B cell (primary cell): ENCODE data around the gene UTS2. TPM values are rescaled to one million over a fixed set of nuclear protein-coding genes. Genes with fewer than 3 reads are reported as not detected.

ENCODE experiments used
- ATAC-seq: fragments of 200-7000 bp; cut with Tn5 transposase; one replicate; pipeline ENCODE4 v1.10.0; 2021; ENCODE audit warnings: low read depth, mild to moderate bottlenecking, moderate number of reproducible peaks, moderate library complexity
- CTCF ChIA-PET: fragments of 350-600 bp; sonication (Branson Sonifier 250); formaldehyde crosslinking; loops from one replicate; lab custom pipeline; 2021; ENCODE audit warnings: antibody characterized with exemption, inconsistent platforms; lab: Charles Lee
- POLR2A ChIA-PET: fragments of 350-600 bp; sonication (Branson Sonifier 250); formaldehyde crosslinking; loops from one replicate; lab custom pipeline; 2021; ENCODE audit warnings: antibody characterized with exemption; lab: Charles Lee
- DNase-seq: peaks from one replicate; pipeline ENCODE4 v3.0.0; 2013
- H2AFZ ChIP-seq: 2 replicates; pipeline ENCODE4 v1.6.1; 2012; ENCODE audit warnings: mild to moderate bottlenecking, low read depth, low read length; ENCODE audit not compliant: insufficient read depth, poor library complexity, severe bottlenecking
- H3K27ac ChIP-seq, 2 donors: 1 replicate in 1 of 2; 2 replicates in 1 of 2; pipeline ENCODE4 v1.5.1; 2012 to 2013; ENCODE audit warnings: low read length in 2 of 2, mild to moderate bottlenecking in 2 of 2, moderate library complexity in 1 of 2
- H3K27me3 ChIP-seq, 4 experiments: fragments of 200-600 bp in 1 of 4; sonication (generic) in 1 of 4; replicated peaks in 1 of 4; 1 replicate in 2 of 4; 2 replicates in 2 of 4; pipeline versions ENCODE4 v1.6.1 to v1.7.0; 2013 to 2016; ENCODE audit warnings: low read length in 3 of 4, mild to moderate bottlenecking in 2 of 4, mixed read lengths in 1 of 4, moderate library complexity in 1 of 4; ENCODE audit not compliant: insufficient read depth in 4 of 4, control insufficient read depth in 3 of 4; ENCODE audit errors: control extremely low read depth in 1 of 4
- H3K36me3 ChIP-seq, 2 experiments: replicated peaks in 1 of 2; 1 replicate in 1 of 2; 2 replicates in 1 of 2; pipeline versions ENCODE4 v1.6.1 to v1.7.1; 2013; ENCODE audit warnings: low read length in 1 of 2; ENCODE audit not compliant: insufficient read depth in 2 of 2, control insufficient read depth in 1 of 2; ENCODE audit errors: control extremely low read depth in 1 of 2, extremely low read depth in 1 of 2
- H3K4me1 ChIP-seq, 2 donors: fragments of 200-600 bp in 1 of 2; sonication (generic) in 1 of 2; 1 replicate in 1 of 2; 2 replicates in 1 of 2; pipeline versions ENCODE4 v1.5.1 to v1.6.1; 2013 to 2017; ENCODE audit warnings: low read length in 2 of 2; ENCODE audit not compliant: control insufficient read depth in 2 of 2, insufficient read depth in 2 of 2
- H3K4me2 ChIP-seq: replicated peaks from 2 replicates; pipeline ENCODE3; 2012; ENCODE audit warnings: mild to moderate bottlenecking, low read depth, low read length; ENCODE audit not compliant: poor library complexity, severe bottlenecking
- H3K4me3 ChIP-seq, 5 experiments: fragments of 200-600 bp in 1 of 5; sonication (generic) in 1 of 5; 1 replicate in 3 of 5; 2 replicates in 2 of 5; pipeline versions ENCODE4 v1.5.1 to v1.7.0; 2011 to 2016; ENCODE audit warnings: low read length in 4 of 5, mild to moderate bottlenecking in 4 of 5, low read depth in 2 of 5, control low read depth in 1 of 5, moderate library complexity in 1 of 5; ENCODE audit not compliant: insufficient read depth in 1 of 5; ENCODE audit errors: control extremely low read depth in 1 of 5, extremely low read depth in 1 of 5
- H3K79me2 ChIP-seq: fragments of 200-600 bp; sonication (generic); one replicate; pipeline ENCODE4 v1.6.0; 2016; ENCODE audit warnings: low read length; ENCODE audit not compliant: control insufficient read depth, insufficient read depth
- H3K9ac ChIP-seq: fragments of 200-600 bp; sonication (generic); 2 replicates; pipeline ENCODE4 v1.6.1; 2017; ENCODE audit warnings: mild to moderate bottlenecking, low read length, moderate library complexity
- H3K9me3 ChIP-seq, 3 donors: one replicate each; pipeline versions ENCODE4 v1.6.1 to v1.7.1; 2013; ENCODE audit warnings: low read length in 2 of 3; ENCODE audit not compliant: control insufficient read depth in 2 of 3, insufficient read depth in 1 of 3; ENCODE audit errors: control extremely low read depth in 1 of 3
- H4K20me1 ChIP-seq: 2 replicates; pipeline ENCODE4 v1.6.0; 2012; ENCODE audit warnings: mild to moderate bottlenecking, low read length; ENCODE audit not compliant: insufficient read depth, control insufficient read depth, poor library complexity, severe bottlenecking
- H3K27ac Mint-ChIP-seq: one replicate; pipeline ENCODE4 v1.8.0; 2021; ENCODE audit warnings: mixed read lengths
- H3K27me3 Mint-ChIP-seq: one replicate; pipeline ENCODE4 v1.8.0; 2021; ENCODE audit warnings: mixed read lengths
- H3K4me1 Mint-ChIP-seq: one replicate; pipeline ENCODE4 v1.8.0; 2021; ENCODE audit warnings: mixed read lengths
- H3K4me3 Mint-ChIP-seq: one replicate; pipeline ENCODE4 v1.8.0; 2021; ENCODE audit warnings: mixed read lengths
- H3K9me3 Mint-ChIP-seq: one replicate; pipeline ENCODE4 v1.8.0; 2022; ENCODE audit warnings: mixed read lengths; ENCODE audit not compliant: insufficient read depth
- CTCF ChIP-seq: fragments of 200-600 bp; IDR thresholded peaks from one replicate; pipeline ENCODE4 v1.8.0; 2022; ENCODE audit warnings: antibody characterized with exemption, mild to moderate bottlenecking
- EZH2 ChIP-seq: IDR thresholded peaks from 2 replicates; pipeline ENCODE4 v1.6.1; 2012; ENCODE audit warnings: borderline replicate concordance, low read depth, mild to moderate bottlenecking, moderate library complexity, low read length; ENCODE audit not compliant: insufficient read depth, poor library complexity, severe bottlenecking
- WGBS: methylation state at CpG from one replicate; pipeline ENCODE4 v1.1.5; 2013; ENCODE audit warnings: missing lambda C conversion rate; ENCODE audit not compliant: insufficient coverage; 5-methylcytosine and 5-hydroxymethylcytosine counted together
- intact Hi-C: fragments of 100-400 bp; cut with micrococcal nuclease; formaldehyde crosslinking; loops from one replicate; pipeline ENCODE4 v1.10.0; 2022
- polyA plus RNA-seq: library from polyadenylated mRNA; depleted of rRNA; stranded (reverse); fragments of >200 nt; gene quantifications from 2 replicates; pipeline ENCODE4 v1.2.3, GENCODE V29; 2012
- total RNA-seq, 2 donors: library from RNA; stranded (reverse); fragments of 120-200 nt in 1 of 2; gene quantifications; 1 replicate in 1 of 2; 2 replicates in 1 of 2; pipeline versions ENCODE4 v1.2.3 to v1.2.4, GENCODE V29; 2013 to 2022

Gene UTS2
- total and polyA plus RNA-seq, 2 donors (not counting 1 experiment from before 2014, with no cell fraction given), result 5.5 TPM; not detected in 1

GRCh38 chr1:7842517-7842916, 10.3 kb downstream of the UTS2 start:
- Mint-ChIP-seq H3K4me1 (no peaks in the 10 kb centered on the region), H3K4me3 (no peak overlapping the region), H3K27ac (no peak overlapping the region), H3K27me3 (no peaks in the 10 kb centered on the region), H3K9me3 (peaks cover 8% of the 10 kb centered on the region)
- TF ChIP-seq CTCF (no peak), EZH2 (no peak)
- Histone ChIP-seq H3K9ac (no peak overlapping the region), H2AFZ (no peak overlapping the region), H3K4me1 (no peaks in the 10 kb centered on the region), H3K4me3 (no peak overlapping the region), H4K20me1 (no peaks in the 10 kb centered on the region), H3K27me3 (no peaks in the 10 kb centered on the region), H3K79me2 (no peaks in the 10 kb centered on the region), H3K27ac (no peak overlapping the region), H3K4me2 (no peak overlapping the region), H3K9me3 (peaks cover 2 to 10% (median 8%) of the 10 kb centered on the region in 3 donors), H3K36me3 (peaks cover 0 to 19% of the 10 kb centered on the region in 2 experiments)
- no peak for ATAC-seq
- ChIA-PET POLR2A (no interaction called here), CTCF (no interaction called here)
- DNase-seq, result no peak
- intact Hi-C loops, result no loop called here
- 83% methylated on average over 2 of the region's 4 CpGs for WGBS

DNA sequence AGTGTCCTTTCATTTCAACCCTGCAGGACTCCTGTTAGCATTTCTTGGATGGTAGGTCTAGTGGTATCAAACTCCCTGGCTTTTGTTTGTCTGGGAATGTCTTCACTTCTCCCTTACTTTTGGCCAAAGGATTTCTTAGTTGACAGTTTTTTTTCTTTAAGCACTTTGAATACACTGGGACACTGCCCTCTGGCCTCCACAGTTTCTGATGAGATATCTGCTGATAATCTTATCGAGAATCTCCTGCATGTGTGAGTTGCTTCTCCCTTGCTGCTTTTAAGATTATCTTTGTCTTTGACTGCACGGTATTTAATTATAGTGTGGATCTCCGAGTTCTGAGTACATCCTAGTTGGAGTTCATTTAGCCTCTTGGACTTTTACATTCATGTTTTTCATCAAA, 13.3 kb downstream of the UTS2 start:
- peaks cover 9% of the 10 kb centered on the region for H3K9me3 Mint-ChIP-seq
- DNase-seq (no peak), ATAC-seq (no peak)
- POLR2A ChIA-PET, result no interaction called here
- H3K4me1 ChIP-seq, result no peaks in the 10 kb centered on the region
- H3K4me2 ChIP-seq, result no peak overlapping the region
- no peaks in the 10 kb centered on the region for H3K4me1 Mint-ChIP-seq
- 96% methylated on average over 3 of the region's 3 CpGs for WGBS
- CTCF ChIA-PET, result interaction anchor here (1.0 kb wide), 1 partner anchor 86 kb away, joined by 3 read pairs; no protein-coding TSS in a partner anchor
- no peak overlapping the region for H3K9ac ChIP-seq
- no peak for TF ChIP-seq CTCF
- TF ChIP-seq EZH2, result no peak
- H2AFZ ChIP-seq, result no peak overlapping the region
- H3K27ac Mint-ChIP-seq, result no peak overlapping the region
- H3K79me2 ChIP-seq, result no peaks in the 10 kb centered on the region
- no peak overlapping the region for H3K4me3 Mint-ChIP-seq
- peaks cover 0 to 22% of the 10 kb centered on the region in 2 experiments for H3K36me3 ChIP-seq
- intact Hi-C loops, result no loop called here
- H3K27me3 ChIP-seq, result no peaks in the 10 kb centered on the region
- no peak overlapping the region for H3K27ac ChIP-seq
- H4K20me1 ChIP-seq, result no peaks in the 10 kb centered on the region
- no peaks in the 10 kb centered on the region for H3K27me3 Mint-ChIP-seq
- no peak overlapping the region for H3K4me3 ChIP-seq
- peaks cover 2 to 10% (median 8%) of the 10 kb centered on the region in 3 donors for H3K9me3 ChIP-seq
